GM10266 (cell line): ENCODE results near the gene UBE2D2.
"Not testable (repeated sequence)": the region's sequence is repeated elsewhere in the genome, so short reads cannot be mapped to it uniquely, and the experiment has no call there.

ENCODE experiments used
- DNase-seq: peaks from one replicate; pipeline ENCODE4 v3.0.0; 2012; ENCODE audit errors: extremely low spot score
- TF ChIP-seq, protein P1 (sequence below): IDR thresholded peaks from 2 replicates; pipeline ENCODE4 v1.5.1; 2012; ENCODE audit warnings: mild to moderate bottlenecking, low read depth; ENCODE audit not compliant: control insufficient read depth, insufficient read depth; ENCODE audit errors: missing control alignments

The UBE2D2 gene

DNA sequence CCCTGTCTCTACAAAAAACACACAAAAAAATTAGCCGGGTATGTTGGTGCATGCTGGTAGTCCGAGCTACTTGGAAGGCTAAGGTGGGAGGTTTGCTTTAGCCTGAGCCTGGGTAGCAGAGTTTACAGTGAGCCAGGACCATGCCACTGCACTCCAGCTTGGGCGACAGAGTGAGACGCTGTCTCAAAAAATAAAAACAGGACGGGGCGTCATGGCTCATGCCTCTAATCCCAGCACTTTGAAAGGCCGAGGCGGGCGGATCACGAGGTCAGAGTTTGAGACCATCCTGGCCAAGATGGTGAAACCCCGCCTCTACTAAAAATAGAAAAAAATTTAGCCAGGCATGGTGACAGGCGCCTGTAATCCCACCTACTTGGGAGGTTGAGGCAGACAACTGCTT, 40.3 kb downstream of the UBE2D2 start:
- TF ChIP-seq, protein P1, sequence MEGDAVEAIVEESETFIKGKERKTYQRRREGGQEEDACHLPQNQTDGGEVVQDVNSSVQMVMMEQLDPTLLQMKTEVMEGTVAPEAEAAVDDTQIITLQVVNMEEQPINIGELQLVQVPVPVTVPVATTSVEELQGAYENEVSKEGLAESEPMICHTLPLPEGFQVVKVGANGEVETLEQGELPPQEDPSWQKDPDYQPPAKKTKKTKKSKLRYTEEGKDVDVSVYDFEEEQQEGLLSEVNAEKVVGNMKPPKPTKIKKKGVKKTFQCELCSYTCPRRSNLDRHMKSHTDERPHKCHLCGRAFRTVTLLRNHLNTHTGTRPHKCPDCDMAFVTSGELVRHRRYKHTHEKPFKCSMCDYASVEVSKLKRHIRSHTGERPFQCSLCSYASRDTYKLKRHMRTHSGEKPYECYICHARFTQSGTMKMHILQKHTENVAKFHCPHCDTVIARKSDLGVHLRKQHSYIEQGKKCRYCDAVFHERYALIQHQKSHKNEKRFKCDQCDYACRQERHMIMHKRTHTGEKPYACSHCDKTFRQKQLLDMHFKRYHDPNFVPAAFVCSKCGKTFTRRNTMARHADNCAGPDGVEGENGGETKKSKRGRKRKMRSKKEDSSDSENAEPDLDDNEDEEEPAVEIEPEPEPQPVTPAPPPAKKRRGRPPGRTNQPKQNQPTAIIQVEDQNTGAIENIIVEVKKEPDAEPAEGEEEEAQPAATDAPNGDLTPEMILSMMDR: no peak
- DNase-seq: no peak

DNA sequence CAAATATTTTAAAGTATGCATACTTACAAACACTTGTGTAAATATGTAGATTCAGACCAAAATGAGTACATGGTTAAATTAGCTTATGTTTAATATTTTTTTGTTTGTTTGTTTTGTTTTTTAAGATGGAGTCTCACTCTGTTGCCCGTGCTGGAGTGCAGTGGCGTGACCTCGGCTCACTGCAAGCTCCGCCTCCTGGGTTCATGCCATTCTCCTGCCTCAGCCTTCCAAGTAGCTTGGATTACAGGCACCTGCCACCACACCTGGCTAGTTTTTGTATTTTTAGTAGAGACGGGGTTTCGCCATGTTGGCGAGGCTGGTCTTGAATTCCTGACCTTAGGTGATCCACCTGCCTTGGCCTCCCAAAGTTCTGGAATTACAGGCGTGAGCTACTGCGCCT, 40.8 kb downstream of the UBE2D2 start:
- DNase-seq: not testable (repeated sequence)

DNA sequence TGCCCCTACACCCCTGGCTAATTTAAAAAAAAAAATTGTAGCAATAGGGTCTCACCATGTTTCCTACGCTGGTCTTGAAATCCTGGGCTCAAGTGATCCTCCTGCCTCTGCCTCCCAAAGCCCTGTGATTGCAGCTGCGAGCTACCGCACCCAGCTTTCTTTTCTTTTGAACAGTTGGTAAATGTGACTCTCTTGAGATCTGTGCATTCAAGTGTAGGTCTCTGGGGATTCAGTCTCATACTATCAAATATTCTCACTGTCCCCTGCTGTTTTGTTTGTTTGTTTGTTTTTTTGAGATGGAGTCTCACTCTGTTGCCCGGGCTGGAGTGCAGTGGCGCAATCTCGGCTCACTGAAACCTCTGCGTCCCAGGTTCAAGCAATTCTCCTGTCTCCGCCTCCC, 44.7 kb downstream of the UBE2D2 start:
- DNase-seq: no peak
- TF ChIP-seq, protein P1: no peak

DNA sequence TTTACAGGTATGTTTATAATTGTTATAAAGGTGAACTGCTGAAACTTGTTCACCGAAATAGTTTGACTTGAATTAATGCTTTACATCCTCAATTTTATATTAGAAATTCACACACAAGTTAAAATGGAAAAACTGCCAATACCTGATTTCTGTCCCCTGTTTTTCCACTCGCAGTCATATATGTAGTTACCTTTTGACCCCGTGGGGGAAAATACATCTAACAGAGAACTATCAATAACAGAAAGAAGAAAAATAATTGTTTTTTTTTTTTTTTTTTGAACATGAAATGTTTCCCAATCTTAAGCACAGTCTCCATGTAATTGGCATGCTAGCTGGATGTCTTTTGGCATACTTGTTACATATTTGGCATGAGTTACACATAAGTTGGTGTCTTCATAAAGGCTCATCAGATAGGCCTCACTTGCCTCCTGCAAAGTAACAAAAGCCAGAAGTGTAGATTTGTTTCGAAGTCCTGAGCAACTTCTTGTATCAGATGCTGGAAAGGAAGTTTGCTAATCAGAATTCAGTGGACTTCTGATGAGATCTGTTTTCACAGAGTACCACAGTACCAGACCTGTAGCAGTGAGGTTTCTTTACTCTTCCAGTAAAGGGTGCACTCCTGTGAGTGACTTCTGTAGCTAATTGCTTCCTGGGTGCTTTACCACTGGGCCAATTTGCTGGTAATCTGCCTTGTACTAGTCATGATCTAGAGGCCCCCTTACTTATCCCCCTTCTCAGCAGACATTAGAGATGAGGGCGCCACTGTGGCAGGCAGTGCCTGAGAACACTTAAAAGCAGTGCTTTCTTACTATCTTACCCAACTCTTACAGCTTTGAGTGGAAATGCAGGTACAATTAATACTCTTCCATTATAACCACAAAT, 50.8 kb downstream of the UBE2D2 start:
- no peak for DNase-seq
- TF ChIP-seq, protein P1: no peak

DNA sequence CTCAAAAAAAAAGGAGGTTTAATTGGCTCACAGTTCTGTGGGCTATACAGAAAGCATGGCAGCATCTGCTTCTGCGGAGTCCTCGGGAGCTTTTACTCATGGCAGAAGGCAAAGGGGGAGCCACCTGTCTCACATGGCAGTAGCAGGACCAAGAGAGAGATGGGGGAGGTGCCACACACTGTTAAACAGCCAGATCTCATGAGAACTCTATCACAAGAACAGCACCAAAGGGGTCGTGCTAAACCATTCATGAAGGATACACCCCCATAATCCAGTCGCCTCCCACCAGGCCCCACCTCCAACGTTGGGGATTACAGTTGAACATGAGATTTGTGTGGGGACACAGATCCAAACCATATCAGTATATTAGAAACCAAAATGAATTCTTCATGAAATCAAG, 58.7 kb downstream of the UBE2D2 start:
- TF ChIP-seq, protein P1: no peak
- no peak for DNase-seq

DNA sequence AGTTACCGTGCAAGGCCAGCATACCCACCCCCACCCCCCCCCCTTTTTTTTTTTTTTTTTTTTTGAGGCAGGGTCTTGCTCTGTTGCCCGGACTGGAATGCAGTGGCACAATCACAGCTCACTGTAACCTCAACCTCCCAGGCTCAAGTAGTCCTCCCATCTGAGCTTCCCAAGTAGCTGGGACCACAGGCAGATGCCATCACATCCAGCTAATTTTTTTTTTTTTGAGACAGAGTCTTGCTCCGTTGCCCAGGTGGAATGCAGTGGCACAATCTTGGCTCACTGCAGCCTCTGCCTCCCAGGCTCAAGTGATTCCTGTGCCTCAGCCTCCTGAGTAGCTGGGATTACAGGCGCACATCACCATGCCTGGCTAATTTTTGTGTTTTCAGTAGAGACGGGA, 64.3 kb downstream of the UBE2D2 start:
- DNase-seq: not testable (repeated sequence)

DNA sequence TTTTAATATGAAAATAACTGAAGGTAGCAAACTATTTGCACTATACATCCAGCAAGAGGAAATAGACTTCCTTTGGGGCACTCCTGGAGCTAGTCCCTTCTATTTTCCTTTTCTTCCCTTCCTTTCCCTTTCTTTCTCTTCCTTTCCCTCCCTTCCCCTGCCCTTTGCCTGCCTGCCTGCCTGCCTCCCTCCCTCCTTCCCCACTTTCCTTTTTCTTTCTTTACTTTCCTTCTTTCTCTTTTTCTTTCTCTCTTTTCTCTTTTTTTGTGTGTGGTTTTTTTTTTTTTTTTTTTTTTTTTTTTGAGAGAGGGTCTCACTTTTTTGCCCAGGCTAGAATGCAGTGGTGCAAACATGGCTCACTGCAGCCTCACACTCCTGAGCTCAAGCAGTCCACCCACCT, 69.7 kb downstream of the UBE2D2 start:
- TF ChIP-seq, protein P1: no peak
- DNase-seq: no peak

DNA sequence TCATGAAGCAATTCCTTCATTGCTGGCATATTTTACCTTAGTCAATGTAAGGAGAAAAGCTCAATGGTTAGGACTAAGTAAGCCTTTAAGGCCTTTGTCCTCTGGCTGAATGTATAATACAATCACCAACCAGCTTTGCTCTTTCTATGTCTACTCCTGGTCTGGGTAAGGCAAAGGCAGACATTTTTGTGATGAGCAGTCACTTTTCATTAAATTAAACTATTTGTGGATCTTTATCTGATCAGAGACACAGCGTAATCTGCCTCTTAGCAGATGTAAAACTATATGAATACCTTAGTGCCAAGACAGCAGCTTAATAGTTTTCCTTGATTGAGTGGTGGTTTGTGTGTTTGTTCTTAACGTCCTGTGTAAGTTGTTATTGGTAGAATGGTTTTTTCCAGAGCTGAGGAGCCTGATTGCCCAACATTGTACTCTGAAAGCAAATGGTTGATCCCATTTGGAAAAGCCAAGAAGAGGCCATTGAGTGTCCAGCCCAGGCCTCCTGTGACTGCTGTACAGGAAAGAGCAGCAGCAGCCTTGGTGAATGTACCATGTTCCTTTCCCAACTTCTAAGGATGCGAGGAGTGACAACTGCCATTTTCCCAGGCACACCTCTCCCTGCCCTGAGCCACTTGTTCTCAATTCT, 70.5 kb downstream of the UBE2D2 start:
- DNase-seq: no peak

More for the DNA sequence above, 70.5 kb downstream of the UBE2D2 start:
- TF ChIP-seq, protein P1: no peak
